Stimulated activated memory B cell treated with anti-CD40 and anti-IgM and Interleukin-4, amounts not matched to agents 10 μg/mL and 1 μg/mL and 100 μg/mL, for 72 hours (primary cell): ENCODE data around the gene MAP3K4.

ENCODE experiments used
- ATAC-seq: fragments of 150-1000 bp; cut with Tn5 transposase; 2 replicates; pipeline ENCODE4 v1.10.0; 2021
- H3K27ac Mint-ChIP-seq: one replicate; pipeline ENCODE4 v1.8.0; 2022; ENCODE audit warnings: mild to moderate bottlenecking, mixed read lengths
- H3K27me3 Mint-ChIP-seq: one replicate; pipeline ENCODE4 v1.8.0; 2022; ENCODE audit warnings: mixed read lengths
- H3K36me3 Mint-ChIP-seq: one replicate; pipeline ENCODE4 v1.8.0; 2022; ENCODE audit warnings: mixed read lengths
- H3K4me1 Mint-ChIP-seq: one replicate; pipeline ENCODE4 v1.8.0; 2022; ENCODE audit warnings: mixed read lengths
- H3K4me3 Mint-ChIP-seq: one replicate; pipeline ENCODE4 v1.8.0; 2022; ENCODE audit warnings: mild to moderate bottlenecking, moderate library complexity, mixed read lengths
- H3K9me3 Mint-ChIP-seq: one replicate; pipeline ENCODE4 v1.8.0; 2022; ENCODE audit warnings: mixed read lengths

MAP3K4 gene

DNA sequence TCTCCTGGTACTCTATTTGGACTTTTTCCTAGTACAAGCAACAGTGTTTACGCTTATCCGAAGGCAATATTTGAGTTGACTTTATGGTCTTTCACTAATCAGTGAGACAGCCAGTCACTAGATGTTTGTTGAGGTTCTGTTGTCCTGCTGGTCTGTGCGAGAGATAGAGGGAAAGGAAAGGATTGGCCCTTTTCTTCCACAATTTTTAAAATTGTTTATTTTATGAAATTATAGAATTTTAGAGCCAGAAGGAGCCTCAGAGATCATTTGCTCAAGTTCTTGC is 44.4 kb downstream of the MAP3K4 start:
- no peak for ATAC-seq
- Mint-ChIP-seq H3K27ac (no peak overlapping the region), H3K36me3 (peaks cover 29% of the 10 kb centered on the region), H3K4me3 (no peak overlapping the region), H3K9me3 (no peaks in the 10 kb centered on the region), H3K27me3 (no peaks in the 10 kb centered on the region), H3K4me1 (peaks cover 24% of the 10 kb centered on the region)

DNA sequence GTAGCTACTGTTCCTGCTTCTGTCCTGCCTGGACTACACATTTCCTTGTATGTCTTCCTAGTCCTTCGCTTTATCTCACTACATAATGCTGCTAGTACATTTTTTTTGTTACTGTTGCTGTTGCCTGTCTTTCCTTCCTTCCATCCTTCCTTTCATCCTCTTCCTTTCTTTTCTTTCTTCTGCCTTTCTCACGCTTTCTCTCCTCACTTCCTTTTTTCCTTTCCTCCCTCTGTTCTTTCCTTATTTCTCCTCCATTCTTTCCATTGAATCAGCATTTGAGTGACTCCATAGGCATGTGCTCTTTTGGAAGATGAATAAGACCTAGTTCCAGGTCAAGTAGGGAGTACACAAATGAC is 46.3 kb downstream of the MAP3K4 start:
- Mint-ChIP-seq H3K9me3 (no peaks in the 10 kb centered on the region), H3K27ac (no peak overlapping the region), H3K36me3 (peaks cover 44% of the 10 kb centered on the region), H3K4me1 (peaks cover 17% of the 10 kb centered on the region), H3K4me3 (no peak overlapping the region), H3K27me3 (no peaks in the 10 kb centered on the region)
- no peak for ATAC-seq

DNA sequence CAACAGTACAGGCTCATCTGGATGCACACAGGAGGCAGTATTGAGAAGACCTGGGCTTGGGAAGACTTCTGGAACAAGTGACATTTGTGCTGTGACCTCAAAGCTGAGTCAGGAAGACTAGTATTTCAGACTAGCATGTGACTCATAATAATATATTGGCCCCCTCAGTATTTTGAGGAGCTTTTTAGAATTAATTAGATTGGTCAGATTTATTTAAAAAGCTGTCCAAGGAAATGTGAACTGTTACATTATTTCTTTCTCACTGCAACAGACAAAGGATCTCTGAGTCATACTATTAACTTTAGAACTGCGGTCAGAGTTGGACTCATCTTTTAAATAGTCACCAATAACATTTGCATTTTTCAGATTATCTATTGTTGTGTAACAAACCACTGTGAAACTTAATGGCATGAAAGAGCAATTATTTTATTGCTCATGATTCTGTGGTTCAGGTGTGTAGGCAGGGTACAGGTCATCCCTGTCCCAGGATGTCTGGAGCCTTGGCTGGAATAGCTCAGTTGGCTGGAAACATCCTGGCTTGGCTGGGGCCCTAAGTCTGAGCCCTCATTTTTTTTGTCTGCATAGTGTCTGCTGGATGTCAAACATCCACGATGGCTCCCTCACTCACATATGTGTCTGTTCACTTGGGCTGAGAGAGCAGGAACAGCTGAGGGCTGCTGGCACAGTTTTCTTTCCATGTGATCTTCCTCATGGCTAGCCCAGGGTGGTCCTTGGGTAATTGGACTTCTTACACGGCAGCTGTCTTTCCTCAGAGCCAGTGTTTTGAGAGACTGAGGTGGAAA is 46.9 kb downstream of the MAP3K4 start:
- no peaks in the 10 kb centered on the region for H3K27me3 Mint-ChIP-seq
- no peak overlapping the region for H3K27ac Mint-ChIP-seq
- H3K4me3 Mint-ChIP-seq, result no peak overlapping the region
- peaks cover 17% of the 10 kb centered on the region for H3K4me1 Mint-ChIP-seq
- no peaks in the 10 kb centered on the region for H3K9me3 Mint-ChIP-seq
- no peak for ATAC-seq
- H3K36me3 Mint-ChIP-seq, result peaks cover 48% of the 10 kb centered on the region

DNA sequence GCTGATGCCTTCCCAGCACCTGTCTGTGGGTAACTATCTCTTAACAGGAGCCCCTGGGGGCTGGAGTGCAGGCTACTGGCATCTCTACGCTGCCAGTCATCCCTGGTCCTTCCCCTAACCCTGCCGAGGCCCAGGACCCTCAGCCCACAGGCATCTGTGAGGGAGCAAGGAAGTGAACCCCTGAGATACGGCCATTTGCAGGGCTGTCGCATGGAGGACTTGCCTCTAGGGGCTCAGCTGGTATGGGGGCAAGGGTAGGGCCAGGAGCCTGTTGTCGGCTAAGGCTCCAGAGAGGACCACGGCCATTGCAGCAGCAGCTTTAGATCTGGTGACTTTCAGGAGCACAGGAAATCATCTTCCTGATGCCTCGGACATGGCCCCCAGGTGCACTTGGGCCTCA is 49.7 kb downstream of the MAP3K4 start:
- Mint-ChIP-seq H3K4me1 (peaks cover 7% of the 10 kb centered on the region), H3K36me3 (peaks cover 45% of the 10 kb centered on the region), H3K4me3 (no peak overlapping the region), H3K27ac (no peak overlapping the region), H3K27me3 (no peaks in the 10 kb centered on the region), H3K9me3 (no peaks in the 10 kb centered on the region)
- ATAC-seq, result no peak

DNA sequence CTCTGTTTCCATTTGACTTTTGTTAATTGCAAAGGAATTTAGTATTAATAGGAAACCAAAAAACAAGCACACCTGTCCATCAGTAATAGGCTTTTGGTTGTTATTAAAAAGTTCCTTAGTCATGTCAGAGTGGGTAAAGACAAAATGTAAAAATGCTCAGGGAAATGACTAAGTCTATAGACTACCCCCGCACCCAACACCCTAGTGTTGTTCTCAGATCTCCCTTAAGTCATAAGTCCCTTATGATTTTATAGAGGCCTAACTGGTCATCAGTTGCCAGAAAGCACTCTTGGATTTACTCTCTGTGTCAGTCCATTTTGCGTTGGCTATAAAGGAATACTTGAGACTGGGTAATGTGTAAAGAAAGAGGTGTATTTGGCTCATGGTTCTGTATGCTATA is 52.8 kb downstream of the MAP3K4 start:
- ATAC-seq, result no peak
- Mint-ChIP-seq H3K27me3 (no peaks in the 10 kb centered on the region), H3K4me1 (peaks cover 2% of the 10 kb centered on the region), H3K27ac (no peak overlapping the region), H3K36me3 (peaks cover 36% of the 10 kb centered on the region), H3K4me3 (no peak overlapping the region), H3K9me3 (no peaks in the 10 kb centered on the region)

DNA sequence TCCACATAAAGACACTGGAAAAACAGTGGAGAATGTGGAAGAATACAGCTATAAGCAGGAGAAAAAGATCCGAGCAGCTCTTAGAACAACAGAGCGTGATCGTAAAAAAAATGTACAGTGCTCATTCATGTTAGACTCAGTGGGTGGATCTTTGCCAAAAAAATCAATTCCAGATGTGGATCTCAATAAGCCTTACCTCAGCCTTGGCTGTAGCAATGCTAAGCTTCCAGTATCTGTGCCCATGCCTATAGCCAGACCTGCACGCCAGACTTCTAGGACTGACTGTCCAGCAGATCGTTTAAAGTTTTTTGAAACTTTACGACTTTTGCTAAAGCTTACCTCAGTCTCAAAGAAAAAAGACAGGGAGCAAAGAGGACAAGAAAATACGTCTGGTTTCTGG is 57.1 kb downstream of the MAP3K4 start:
- ATAC-seq, result no peak
- no peak overlapping the region for H3K4me3 Mint-ChIP-seq
- no peaks in the 10 kb centered on the region for H3K27me3 Mint-ChIP-seq
- no peak overlapping the region for H3K27ac Mint-ChIP-seq
- no peaks in the 10 kb centered on the region for H3K9me3 Mint-ChIP-seq
- peaks cover 12% of the 10 kb centered on the region for H3K4me1 Mint-ChIP-seq
- peaks cover 42% of the 10 kb centered on the region for H3K36me3 Mint-ChIP-seq

DNA sequence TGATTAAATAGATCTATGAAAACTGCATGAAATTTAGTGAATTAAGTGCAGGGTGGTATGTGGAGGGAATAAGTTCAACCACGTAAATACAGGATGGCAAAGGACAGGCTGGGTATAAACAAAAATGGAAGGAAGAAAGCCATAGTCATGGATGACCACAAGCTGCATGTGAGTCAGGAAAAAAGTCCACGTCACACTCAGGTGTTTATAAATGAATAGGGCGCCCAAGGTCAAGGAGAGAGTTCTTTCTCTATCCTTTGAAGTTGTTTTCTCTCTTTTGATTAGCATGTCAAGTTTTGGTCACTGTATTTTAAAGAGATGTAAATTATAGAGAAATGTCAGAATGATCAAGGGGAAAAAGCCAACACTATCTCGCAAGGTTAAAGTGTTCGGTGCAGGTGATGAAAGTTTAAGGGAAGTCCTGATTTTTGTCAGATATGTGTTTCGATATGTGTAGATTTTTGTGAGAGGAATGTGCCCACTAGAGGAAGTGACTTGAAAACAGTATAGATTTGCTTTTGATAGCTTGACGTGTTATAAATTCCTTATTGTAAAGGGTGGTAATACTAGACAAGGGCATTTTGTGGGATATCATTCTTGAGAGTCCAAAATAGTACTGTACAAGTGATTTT is 58.7 kb downstream of the MAP3K4 start:
- H3K4me1 Mint-ChIP-seq, result peaks cover 12% of the 10 kb centered on the region
- H3K27ac Mint-ChIP-seq, result no peak overlapping the region
- ATAC-seq, result no peak

DNA sequence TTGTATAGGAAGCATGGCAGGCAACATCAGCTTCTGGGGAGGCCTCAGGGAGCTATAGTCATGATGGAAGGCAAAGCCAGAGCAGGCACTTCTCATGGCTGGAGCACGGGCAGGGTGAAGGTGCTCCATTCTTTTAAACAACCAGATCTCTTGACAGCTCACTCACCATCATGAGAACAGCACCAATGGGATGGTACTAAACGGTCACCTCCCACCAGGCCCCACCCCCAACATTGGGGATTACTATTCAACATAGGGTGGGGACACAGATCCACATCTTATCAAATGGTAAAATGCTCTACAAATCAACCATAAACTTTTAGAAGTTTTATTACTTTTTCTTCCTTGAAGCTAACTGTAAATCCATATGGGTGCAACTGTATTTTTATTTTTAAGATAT is 61.5 kb downstream of the MAP3K4 start:
- Mint-ChIP-seq H3K9me3 (no peaks in the 10 kb centered on the region), H3K4me1 (peaks cover 12% of the 10 kb centered on the region), H3K36me3 (peaks cover 44% of the 10 kb centered on the region), H3K4me3 (no peak overlapping the region), H3K27me3 (no peaks in the 10 kb centered on the region), H3K27ac (no peak overlapping the region)
- ATAC-seq, result no peak

More for the DNA sequence above, 58.7 kb downstream of the MAP3K4 start:
- Mint-ChIP-seq H3K9me3 (no peaks in the 10 kb centered on the region), H3K4me3 (no peak overlapping the region), H3K27me3 (no peaks in the 10 kb centered on the region), H3K36me3 (peaks cover 35% of the 10 kb centered on the region)

DNA sequence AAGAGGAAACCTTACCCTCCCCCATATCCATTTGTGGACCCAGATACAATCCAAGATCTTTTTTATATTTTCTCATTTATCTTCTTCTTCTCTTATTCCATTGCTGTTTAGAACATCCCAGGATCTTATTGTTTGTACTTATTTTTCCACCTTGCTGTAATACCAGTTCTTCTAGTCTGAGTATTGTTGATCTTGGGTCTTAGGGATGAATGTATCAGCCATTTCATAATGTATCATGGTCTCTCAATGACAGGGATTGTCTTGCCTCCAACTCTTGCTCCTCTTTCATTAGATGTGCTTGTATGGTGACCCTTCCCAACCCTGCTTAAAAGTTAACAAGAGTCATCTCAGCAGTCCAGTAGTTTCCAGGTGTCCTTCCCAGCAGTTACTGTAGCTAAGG is 63.3 kb downstream of the MAP3K4 start:
- Mint-ChIP-seq H3K36me3 (peaks cover 31% of the 10 kb centered on the region), H3K9me3 (no peaks in the 10 kb centered on the region), H3K27ac (no peak overlapping the region)

DNA sequence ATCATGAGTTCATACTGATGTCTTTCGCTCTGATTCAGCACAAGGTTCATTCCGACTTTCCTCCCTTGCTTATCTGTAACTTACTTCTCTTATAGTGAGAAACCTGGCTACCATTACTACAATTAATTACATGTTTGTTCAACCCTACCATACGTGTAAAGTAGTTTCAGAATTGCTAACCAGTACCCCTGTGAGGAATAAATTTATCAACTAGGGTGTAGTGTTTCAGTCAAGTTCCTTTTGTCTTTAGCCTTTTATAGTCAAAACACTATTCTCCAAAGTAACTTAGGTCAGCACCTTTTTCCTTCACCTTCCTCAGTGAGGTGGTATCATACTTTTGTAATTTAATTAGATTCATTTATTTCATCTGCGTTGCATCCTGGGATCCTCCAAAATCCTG is 64.9 kb downstream of the MAP3K4 start:
- no peak overlapping the region for H3K27ac Mint-ChIP-seq
- H3K4me3 Mint-ChIP-seq, result no peak overlapping the region
- H3K27me3 Mint-ChIP-seq, result no peaks in the 10 kb centered on the region
- H3K4me1 Mint-ChIP-seq, result no peaks in the 10 kb centered on the region
- H3K9me3 Mint-ChIP-seq, result no peaks in the 10 kb centered on the region
- ATAC-seq, result no peak
- H3K36me3 Mint-ChIP-seq, result peaks cover 29% of the 10 kb centered on the region

More for the DNA sequence above, 63.3 kb downstream of the MAP3K4 start:
- H3K27me3 Mint-ChIP-seq, result no peaks in the 10 kb centered on the region
- H3K4me1 Mint-ChIP-seq, result peaks cover 5% of the 10 kb centered on the region
- ATAC-seq, result no peak
- H3K4me3 Mint-ChIP-seq, result no peak overlapping the region

DNA sequence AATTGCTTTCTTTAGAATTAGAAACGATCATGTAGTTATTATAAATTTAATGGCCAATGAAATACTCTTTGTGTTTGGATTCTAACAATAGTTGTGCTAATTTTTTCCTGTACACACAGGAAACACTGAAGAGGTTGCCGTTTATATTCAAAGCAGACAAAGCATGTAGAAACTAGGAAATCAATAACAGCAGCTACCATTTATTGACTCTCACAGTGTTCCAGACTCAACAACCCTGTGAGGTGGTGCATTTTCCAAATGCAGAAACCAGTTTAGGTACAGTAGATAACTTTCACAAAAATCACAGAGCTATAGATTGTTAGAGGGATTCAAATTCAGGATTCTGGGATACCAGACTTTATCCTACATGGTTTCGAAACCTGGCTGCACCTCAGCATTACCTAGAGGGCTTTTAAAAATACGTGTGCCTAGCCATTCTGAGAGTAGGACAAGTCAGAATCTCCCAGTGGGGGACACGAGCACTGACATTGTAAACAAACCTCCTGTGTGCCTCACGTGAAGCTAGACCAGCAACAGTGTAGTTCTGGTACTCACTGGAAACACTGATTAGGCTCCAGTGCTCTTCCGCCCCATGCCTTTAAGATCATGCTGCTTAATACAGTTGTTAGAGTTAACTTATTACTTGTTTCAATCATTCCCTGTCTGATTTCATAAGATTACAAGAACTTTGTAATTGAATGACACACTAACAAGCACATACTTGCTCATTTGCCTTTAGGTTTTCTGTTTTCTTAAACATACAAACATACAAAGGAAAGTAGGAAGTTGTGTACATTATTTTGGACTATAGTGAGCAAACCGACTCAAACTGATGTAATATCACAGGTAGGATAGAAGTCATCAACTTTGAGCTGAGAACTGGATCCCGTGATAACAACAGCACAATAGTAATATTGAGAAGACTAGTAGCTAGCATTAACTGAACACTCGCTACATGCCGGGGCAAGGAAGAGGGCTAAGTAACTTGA is 65.8 kb downstream of the MAP3K4 start:
- H3K36me3 Mint-ChIP-seq, result peaks cover 27% of the 10 kb centered on the region
- H3K27me3 Mint-ChIP-seq, result no peaks in the 10 kb centered on the region
- H3K4me1 Mint-ChIP-seq, result no peaks in the 10 kb centered on the region
- H3K27ac Mint-ChIP-seq, result no peak overlapping the region
- H3K9me3 Mint-ChIP-seq, result no peaks in the 10 kb centered on the region
- ATAC-seq, result no peak
- H3K4me3 Mint-ChIP-seq, result no peak overlapping the region

DNA sequence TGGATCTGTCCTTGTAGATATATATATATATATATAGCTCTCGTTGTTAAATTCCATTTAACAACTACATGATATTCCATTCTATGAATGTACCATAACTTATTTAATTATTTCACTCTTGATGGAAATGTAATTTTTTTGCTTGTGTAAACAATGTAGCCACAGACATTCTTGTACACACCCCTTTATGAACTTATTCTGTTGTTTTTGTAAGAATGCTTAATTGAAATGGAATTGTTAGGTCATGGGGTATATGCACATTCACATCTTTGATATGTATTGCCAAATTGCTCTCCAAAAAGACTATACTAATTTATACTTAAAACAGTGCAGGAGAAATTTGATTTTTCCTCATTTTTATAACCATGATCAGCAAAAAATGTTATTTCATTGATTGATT is 67.2 kb downstream of the MAP3K4 start:
- Mint-ChIP-seq H3K36me3 (peaks cover 33% of the 10 kb centered on the region), H3K4me3 (no peak overlapping the region), H3K9me3 (no peaks in the 10 kb centered on the region), H3K27ac (no peak overlapping the region), H3K4me1 (peaks cover 7% of the 10 kb centered on the region), H3K27me3 (no peaks in the 10 kb centered on the region)
- ATAC-seq, result no peak

DNA sequence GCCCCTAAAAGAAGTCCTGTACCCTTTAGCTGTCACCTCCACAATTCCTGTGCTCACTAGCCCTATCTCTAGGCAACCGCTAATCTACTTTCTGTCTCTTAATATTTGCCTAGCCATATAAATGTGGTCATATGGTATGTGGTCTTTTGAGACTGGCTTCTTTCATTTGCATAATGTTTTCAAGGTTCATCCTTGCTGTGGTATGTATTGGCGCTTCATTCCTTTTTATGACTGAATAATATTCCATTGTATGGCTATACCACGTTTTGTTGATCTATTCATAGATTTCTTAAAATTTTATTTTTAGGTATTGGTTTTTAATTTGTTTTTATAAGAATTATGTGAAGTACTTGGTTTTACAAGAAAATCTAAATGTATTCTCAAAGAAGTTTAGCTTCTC is 70.0 kb downstream of the MAP3K4 start:
- H3K9me3 Mint-ChIP-seq, result no peaks in the 10 kb centered on the region
- H3K27ac Mint-ChIP-seq, result no peak overlapping the region
- H3K27me3 Mint-ChIP-seq, result no peaks in the 10 kb centered on the region
- ATAC-seq, result no peak
- peaks cover 40% of the 10 kb centered on the region for H3K36me3 Mint-ChIP-seq
- H3K4me3 Mint-ChIP-seq, result no peak overlapping the region
- H3K4me1 Mint-ChIP-seq, result peaks cover 19% of the 10 kb centered on the region

DNA sequence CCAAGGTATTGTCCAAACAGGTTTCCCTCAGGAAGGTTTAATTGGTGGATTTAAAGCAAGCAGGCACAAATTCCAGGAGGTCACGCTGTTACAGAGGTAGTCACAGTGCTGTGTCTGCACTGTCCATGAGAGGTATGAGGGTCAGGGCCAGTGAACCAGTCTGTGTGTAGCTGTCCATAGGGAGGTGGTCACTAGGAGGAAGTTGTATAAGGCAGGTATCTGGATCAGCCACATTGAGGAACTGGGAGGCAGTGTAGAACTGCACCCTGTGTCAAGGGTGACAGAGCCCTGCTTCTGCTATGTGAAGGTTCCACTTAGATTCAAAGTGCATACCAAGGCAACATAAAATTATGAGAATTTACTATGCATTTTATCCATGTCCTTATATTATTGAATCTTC is 73.3 kb downstream of the MAP3K4 start:
- H3K4me3 Mint-ChIP-seq, result no peak overlapping the region
- H3K4me1 Mint-ChIP-seq, result peaks cover 19% of the 10 kb centered on the region
- no peaks in the 10 kb centered on the region for H3K27me3 Mint-ChIP-seq
- peaks cover 44% of the 10 kb centered on the region for H3K36me3 Mint-ChIP-seq
- no peak for ATAC-seq
- H3K9me3 Mint-ChIP-seq, result no peaks in the 10 kb centered on the region
- no peak overlapping the region for H3K27ac Mint-ChIP-seq

DNA sequence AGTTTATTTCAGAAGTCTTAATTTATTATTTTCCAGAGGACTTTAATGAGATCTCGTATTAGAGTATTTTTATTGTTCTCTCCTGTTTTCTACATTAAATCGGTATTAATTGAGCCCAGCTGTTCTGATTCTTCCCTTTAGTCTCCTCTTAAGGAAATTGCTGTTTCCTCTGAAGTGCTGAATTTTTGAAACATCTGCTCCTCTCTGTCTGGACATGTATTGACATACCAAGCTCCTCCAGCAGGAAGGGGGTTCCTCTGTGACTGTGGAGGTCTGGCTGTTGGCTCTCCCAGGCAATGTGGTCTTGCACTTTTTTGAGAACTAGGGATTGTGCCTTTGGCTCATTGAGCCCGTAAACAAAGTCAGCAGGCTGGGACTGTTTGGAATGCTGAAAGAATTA is 74.9 kb downstream of the MAP3K4 start:
- H3K4me3 Mint-ChIP-seq, result no peak overlapping the region
- no peak overlapping the region for H3K27ac Mint-ChIP-seq

More for the DNA sequence above, 74.9 kb downstream of the MAP3K4 start:
- peaks cover 38% of the 10 kb centered on the region for H3K36me3 Mint-ChIP-seq
- H3K4me1 Mint-ChIP-seq, result peaks cover 19% of the 10 kb centered on the region
- H3K9me3 Mint-ChIP-seq, result no peaks in the 10 kb centered on the region
- no peaks in the 10 kb centered on the region for H3K27me3 Mint-ChIP-seq
- no peak for ATAC-seq
